Lower leg skin (tissue), 3 donors: ENCODE data around the gene HLTF.

Experiments
- CTCF ChIP-seq, 3 donors: fragments of 450-650 bp; IDR thresholded peaks; one replicate each; pipeline ENCODE4 v1.5.1; 2016; ENCODE audit warnings: antibody characterized with exemption in 3 of 3, mild to moderate bottlenecking in 3 of 3, moderate library complexity in 2 of 3
- POLR2A ChIP-seq, 2 donors: fragments of 450-650 bp; IDR thresholded peaks; one replicate each; pipeline ENCODE4 v1.6.1; 2016 to 2017; ENCODE audit warnings: antibody characterized with exemption in 2 of 2, mild to moderate bottlenecking in 1 of 2, moderate library complexity in 1 of 2

- TF ChIP-seq CTCF (IDR thresholded peaks at IDR 0.05), result no peak
- TF ChIP-seq POLR2A (IDR thresholded peaks at IDR 0.05), result no peak
Observed at GRCh38 chr3:149058602-149059001, 27.7 kb downstream of the HLTF start.
